ENCODE data around the gene UNC45A.

DNA sequence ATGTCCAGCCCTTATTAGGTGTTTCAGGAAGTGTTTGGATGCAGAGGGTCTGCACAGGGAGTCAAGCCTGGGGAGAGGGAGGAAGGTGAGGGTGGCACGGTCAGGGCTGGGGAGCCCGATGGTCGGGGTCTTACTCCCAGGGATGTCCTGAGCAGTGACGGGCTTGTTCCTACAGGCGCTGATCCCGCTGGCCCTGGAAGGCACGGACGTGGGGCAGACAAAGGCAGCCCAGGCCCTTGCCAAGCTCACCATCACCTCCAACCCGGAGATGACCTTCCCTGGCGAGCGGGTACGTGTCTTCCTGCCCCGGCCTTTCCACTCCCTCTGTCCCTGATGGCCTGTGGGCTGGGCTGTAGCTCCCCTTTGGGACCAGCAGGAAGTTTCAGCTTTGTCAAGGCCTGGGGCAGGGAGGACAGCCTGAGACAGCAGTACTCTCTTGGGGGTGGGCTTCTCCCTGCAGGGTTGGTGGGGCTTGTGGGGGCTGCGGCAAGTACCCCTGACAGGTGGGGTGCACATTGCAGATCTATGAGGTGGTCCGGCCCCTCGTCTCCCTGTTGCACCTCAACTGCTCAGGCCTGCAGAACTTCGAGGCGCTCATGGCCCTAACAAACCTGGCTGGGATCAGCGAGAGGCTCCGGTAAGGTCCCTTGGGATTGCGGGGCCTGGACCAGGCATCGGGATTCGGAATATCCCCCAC lies 15.0 kb downstream of the UNC45A start:
- TF ChIP-seq, protein P1, sequence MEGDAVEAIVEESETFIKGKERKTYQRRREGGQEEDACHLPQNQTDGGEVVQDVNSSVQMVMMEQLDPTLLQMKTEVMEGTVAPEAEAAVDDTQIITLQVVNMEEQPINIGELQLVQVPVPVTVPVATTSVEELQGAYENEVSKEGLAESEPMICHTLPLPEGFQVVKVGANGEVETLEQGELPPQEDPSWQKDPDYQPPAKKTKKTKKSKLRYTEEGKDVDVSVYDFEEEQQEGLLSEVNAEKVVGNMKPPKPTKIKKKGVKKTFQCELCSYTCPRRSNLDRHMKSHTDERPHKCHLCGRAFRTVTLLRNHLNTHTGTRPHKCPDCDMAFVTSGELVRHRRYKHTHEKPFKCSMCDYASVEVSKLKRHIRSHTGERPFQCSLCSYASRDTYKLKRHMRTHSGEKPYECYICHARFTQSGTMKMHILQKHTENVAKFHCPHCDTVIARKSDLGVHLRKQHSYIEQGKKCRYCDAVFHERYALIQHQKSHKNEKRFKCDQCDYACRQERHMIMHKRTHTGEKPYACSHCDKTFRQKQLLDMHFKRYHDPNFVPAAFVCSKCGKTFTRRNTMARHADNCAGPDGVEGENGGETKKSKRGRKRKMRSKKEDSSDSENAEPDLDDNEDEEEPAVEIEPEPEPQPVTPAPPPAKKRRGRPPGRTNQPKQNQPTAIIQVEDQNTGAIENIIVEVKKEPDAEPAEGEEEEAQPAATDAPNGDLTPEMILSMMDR (IDR thresholded peaks at IDR 0.05), result no peak
- no peak for TF ChIP-seq ZFX (IDR thresholded peaks at IDR 0.05; ENCODE audit: borderline replicate concordance)

Measured in 22Rv1 (cell line).